Cardiac muscle cell (in vitro differentiated cells and primary cell): ENCODE data around the gene CEP85L. TPM values are rescaled to one million over a fixed set of nuclear protein-coding genes. Genes with fewer than 3 reads are reported as not detected.

Experiments
- DNase-seq, 2 donors: peaks; one replicate each; pipeline versions ENCODE4 v3.0.0 to v3.0.0-alpha.2; 2010 to 2017; ENCODE audit warnings: low read depth in 1 of 2, low spot score in 1 of 2
- H3K27ac ChIP-seq: fragments of 200-600 bp; sonication (generic); 2 replicates; pipeline ENCODE4 v1.5.1; 2016
- H3K27me3 ChIP-seq: fragments of 200-600 bp; sonication (generic); 2 replicates; pipeline ENCODE4 v1.6.0; 2016; ENCODE audit warnings: control low read depth
- H3K36me3 ChIP-seq: fragments of 200-600 bp; sonication (generic); 2 replicates; pipeline ENCODE4 v1.5.1; 2016; ENCODE audit warnings: control low read depth
- H3K4me1 ChIP-seq: fragments of 200-600 bp; sonication (generic); 2 replicates; pipeline ENCODE4 v1.8.1; 2017; ENCODE audit warnings: low read depth, mild to moderate bottlenecking, mixed run types
- H3K4me3 ChIP-seq: fragments of 200-600 bp; sonication (generic); 2 replicates; pipeline ENCODE4 v1.5.1; 2016; ENCODE audit warnings: mild to moderate bottlenecking
- H3K9me3 ChIP-seq: fragments of 200-600 bp; sonication (generic); 2 replicates; pipeline ENCODE4 v1.5.1; 2017; ENCODE audit warnings: low read depth, mild to moderate bottlenecking, control low read depth
- polyA plus RNA-seq: library from polyadenylated mRNA; unstranded; fragments of >200 nt; fragmentation: Nextera tagmentation; extraction: Ambion mirVana; gene quantifications from 2 replicates; pipeline ENCODE4 v1.2.1, GENCODE V29; 2016
- total RNA-seq: library from RNA; depleted of rRNA; stranded (reverse); fragments of >200 nt; gene quantifications from 2 replicates; pipeline ENCODE4 v1.2.3, GENCODE V29; 2016
- TF ChIP-seq, protein P1 (sequence below): IDR thresholded peaks from 2 replicates; pipeline ENCODE4 v1.5.1; 2012; ENCODE audit warnings: low read depth, mild to moderate bottlenecking, low read length

Gene CEP85L
- total and polyA plus RNA-seq, 2 experiments from 2014 or later = 7.9 to 20.0 TPM

DNA sequence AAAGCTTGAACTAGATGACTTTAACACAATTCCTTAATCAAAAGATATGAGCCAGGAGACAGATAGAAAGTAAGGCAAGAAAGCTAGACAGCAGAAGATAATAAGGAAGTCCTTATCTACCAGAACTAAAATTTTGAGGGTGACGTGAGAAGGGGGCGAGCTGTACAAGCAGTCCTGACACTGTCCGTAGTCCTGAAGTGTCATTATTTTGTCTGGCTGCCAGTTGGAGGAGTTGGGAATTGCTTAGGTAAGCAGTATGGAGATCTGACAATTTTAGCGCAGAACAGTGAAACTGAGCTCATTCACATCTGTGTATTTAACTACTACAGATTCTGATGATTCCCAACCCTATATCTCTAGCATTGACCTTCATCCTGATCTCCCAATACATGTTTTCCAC lies 25.8 kb upstream of the CEP85L start:
- no peaks in the 10 kb centered on the region for H3K36me3 ChIP-seq
- no peak overlapping the region for H3K4me3 ChIP-seq
- TF ChIP-seq, protein P1, sequence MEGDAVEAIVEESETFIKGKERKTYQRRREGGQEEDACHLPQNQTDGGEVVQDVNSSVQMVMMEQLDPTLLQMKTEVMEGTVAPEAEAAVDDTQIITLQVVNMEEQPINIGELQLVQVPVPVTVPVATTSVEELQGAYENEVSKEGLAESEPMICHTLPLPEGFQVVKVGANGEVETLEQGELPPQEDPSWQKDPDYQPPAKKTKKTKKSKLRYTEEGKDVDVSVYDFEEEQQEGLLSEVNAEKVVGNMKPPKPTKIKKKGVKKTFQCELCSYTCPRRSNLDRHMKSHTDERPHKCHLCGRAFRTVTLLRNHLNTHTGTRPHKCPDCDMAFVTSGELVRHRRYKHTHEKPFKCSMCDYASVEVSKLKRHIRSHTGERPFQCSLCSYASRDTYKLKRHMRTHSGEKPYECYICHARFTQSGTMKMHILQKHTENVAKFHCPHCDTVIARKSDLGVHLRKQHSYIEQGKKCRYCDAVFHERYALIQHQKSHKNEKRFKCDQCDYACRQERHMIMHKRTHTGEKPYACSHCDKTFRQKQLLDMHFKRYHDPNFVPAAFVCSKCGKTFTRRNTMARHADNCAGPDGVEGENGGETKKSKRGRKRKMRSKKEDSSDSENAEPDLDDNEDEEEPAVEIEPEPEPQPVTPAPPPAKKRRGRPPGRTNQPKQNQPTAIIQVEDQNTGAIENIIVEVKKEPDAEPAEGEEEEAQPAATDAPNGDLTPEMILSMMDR = no peak
- H3K27me3 ChIP-seq = no peaks in the 10 kb centered on the region
- no peaks in the 10 kb centered on the region for H3K9me3 ChIP-seq
- no peak overlapping the region for H3K27ac ChIP-seq
- DNase-seq = peak; percentile 26 to 27
- no peaks in the 10 kb centered on the region for H3K4me1 ChIP-seq

DNA sequence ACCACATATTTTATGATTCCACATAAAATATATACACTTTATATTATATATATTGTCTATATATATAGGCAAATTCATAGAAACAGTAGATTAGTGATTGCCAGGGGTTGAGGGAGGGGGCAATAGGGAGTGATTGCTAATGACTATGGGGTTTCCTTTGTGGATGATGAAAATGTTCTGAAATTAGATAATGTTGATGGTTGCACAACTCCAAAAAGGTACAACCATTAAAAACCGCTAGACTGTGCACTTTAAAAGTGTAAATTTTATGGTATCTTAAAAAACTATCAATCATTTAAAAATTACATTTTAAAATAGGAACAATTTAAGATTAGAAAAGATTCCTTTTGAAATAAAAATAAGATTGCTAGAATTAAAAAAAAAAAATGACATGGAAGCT lies 23.8 kb upstream of the CEP85L start:
- no peak overlapping the region for H3K4me3 ChIP-seq
- TF ChIP-seq, protein P1 = no peak
- no peak for DNase-seq
- H3K4me1 ChIP-seq = no peaks in the 10 kb centered on the region
- no peaks in the 10 kb centered on the region for H3K27me3 ChIP-seq
- no peak overlapping the region for H3K27ac ChIP-seq
- no peaks in the 10 kb centered on the region for H3K9me3 ChIP-seq
- H3K36me3 ChIP-seq = no peaks in the 10 kb centered on the region

DNA sequence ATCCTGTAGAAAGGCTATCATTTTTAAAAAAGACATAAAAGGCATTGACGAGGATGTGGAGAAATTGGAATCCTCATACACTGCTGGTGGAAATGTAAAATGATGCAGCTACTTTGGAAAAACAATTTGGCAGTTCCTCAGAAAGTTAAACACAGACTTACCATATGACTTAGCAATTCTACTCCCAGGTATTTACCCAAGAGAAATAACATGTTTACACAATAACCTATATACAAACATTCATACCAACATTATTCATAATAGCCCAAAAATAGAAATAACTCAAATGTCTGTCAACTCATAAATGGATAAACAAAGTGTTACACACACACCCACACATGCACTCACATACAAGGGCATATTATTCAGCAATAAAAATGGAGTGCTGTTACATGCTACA lies 23.4 kb upstream of the CEP85L start:
- DNase-seq = no peak
- Histone ChIP-seq H3K4me1 (no peaks in the 10 kb centered on the region), H3K27ac (no peak overlapping the region), H3K4me3 (no peak overlapping the region), H3K9me3 (no peaks in the 10 kb centered on the region), H3K27me3 (no peaks in the 10 kb centered on the region), H3K36me3 (no peaks in the 10 kb centered on the region)
- TF ChIP-seq, protein P1 = no peak

DNA sequence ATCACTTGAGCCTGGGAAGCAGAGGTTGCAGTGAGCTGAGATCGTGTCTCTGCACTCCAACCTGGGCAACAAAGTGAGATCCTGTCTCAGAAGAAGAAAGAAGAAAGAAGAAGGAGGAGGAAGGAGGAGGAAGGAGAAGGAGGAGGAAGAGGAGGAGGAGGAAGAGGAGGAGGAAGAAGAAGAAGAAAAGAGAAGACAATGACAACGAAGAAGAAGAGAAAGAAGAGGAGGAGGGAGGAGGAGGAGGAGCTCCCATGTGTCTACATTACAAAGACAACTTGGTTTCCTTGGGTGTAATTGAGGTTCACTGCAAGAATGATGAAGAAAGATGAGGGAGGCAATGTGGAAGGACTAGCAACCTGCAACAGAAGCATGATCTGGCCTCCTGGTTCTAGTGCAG lies 21.3 kb upstream of the CEP85L start:
- Histone ChIP-seq H3K9me3 (no peaks in the 10 kb centered on the region), H3K36me3 (no peaks in the 10 kb centered on the region), H3K4me3 (no peak overlapping the region), H3K4me1 (no peaks in the 10 kb centered on the region), H3K27ac (no peak overlapping the region), H3K27me3 (no peaks in the 10 kb centered on the region)
- no peak for DNase-seq
- TF ChIP-seq, protein P1 = no peak

DNA sequence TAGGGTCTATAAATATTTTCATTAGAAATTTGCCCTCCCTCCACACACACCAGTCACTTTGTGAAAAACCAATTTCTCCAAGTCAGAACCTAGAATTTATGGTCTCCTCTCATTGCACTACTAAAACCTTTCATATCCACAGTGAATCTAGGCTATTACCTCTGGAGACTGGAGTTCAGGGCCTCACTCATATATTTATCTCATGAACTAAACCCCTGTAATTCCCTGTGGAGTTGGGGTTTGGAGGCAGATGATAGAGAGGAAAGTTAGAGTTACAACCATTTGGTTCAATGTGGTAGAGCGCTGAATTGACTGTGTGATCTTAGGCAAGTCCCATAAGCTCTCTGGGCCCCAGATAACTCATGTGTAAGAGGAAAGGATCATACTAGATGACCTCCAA lies 18.2 kb upstream of the CEP85L start:
- Histone ChIP-seq H3K4me1 (no peaks in the 10 kb centered on the region), H3K27me3 (no peaks in the 10 kb centered on the region), H3K36me3 (no peaks in the 10 kb centered on the region), H3K9me3 (no peaks in the 10 kb centered on the region), H3K27ac (no peak overlapping the region), H3K4me3 (no peak overlapping the region)
- DNase-seq = no peak
- TF ChIP-seq, protein P1 = no peak

DNA sequence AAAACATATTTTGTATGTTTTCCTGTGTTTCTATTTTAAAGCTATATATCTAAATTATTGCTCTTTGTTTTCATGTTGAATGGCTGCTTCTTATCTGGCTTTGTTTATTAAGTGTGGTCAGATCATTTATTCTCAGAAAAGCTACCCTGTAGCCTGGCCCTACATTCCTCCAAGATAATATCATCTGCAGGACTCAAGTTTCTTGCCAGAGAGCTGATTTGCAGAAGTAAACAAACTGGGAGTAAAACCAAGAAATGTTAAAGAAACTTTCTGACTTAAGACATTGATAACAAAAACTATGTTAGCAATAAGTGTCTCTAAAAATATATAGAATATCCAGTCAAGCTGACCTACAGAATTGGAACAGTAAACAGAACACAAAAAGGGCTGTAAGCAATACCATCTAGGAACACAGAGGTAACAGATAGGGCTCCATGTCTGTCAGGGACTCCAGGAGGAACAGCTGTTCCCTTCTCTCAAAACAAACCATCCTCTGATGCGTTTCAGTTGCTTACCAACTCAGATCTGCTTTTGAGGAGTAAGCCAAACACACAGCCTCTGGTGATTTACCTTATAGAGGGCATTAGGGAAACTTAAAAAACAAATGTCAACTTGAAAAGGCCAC lies 17.5 kb upstream of the CEP85L start:
- Histone ChIP-seq H3K9me3 (no peaks in the 10 kb centered on the region), H3K27me3 (no peaks in the 10 kb centered on the region), H3K27ac (no peak overlapping the region), H3K4me1 (no peaks in the 10 kb centered on the region), H3K4me3 (no peak overlapping the region), H3K36me3 (no peaks in the 10 kb centered on the region)
- peak in 1 of 2 donors; percentile 68 for DNase-seq
- TF ChIP-seq, protein P1 = no peak
